Measurements from ENCODE around the gene SEPTIN6.

SEPTIN6 gene
- 218 to 323 (median 276) reads per million in 4 experiments for total RNA-seq

DNA sequence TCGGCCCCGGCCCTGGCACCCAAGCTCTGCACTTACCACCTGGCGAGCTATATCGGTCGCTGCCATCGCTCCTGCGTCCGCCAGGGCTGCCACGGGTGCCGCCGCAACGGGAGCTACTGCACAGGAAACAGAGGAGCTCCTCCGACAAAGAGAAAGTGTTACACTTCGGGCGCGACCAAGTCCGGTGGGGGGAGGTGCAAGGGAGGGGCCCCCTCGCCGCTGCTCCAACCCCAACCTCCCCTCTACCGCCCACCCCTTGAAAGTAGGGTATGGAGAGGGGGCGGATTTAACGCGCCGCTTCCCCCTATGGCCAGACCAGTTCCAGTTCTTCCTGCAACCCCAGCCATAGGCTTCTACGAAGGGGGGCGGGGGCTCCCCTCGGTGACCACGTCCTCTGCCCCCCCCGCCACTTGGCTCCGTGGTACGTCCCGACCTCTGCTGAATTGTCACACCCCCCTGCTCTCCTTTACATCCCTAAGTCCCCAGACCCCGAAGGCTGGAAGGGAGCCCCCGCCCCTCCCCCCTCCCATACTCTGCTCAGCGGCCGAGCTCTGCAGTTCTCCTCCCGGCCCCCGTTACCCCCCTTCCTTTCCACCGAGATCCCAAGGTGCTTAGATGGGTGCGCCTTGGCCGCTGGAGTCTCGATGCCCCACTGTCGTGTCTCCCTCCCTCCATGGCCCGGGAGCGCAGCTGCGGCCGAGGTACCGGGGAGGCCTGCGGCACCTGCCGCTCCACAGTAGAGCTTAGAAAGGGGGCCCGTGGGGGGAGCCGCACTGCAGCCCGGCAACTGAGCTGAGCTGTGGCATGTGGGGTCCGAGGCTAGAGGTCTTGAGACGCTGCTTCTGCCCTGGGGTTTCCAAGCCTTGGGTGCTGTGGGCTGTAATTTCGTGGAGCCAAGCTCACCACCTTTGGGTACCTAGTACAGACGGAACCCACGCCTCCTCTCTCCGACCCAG, at the start of gene SEPTIN6:
Gene SEPTIN6 (minus strand): TSS at position 129 of the 956 bp plus-strand sequence. CDS start 63 bp downstream, at position 66.
- DNase-seq = peak; percentile 82

DNA sequence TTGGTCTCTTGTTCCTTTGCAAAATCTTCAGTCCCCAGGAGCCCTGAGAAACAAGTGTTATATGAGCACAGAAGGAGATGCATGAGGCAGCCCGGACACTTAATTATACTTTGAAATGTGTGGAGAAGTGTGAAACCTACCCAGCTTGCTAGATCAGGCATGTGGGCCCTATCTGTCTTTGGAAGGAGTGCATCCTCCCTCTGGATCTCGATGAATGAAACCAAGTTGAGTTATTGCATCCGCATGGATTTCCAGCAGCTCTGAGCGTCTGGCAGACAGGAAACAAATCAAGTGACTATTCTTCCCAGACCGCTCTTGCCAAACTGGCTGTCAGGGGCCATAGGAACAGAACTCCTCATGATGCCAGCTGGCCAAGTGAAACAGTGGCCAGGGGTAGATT, 45.8 kb upstream of the SEPTIN6 start:
- no peak for DNase-seq

DNA sequence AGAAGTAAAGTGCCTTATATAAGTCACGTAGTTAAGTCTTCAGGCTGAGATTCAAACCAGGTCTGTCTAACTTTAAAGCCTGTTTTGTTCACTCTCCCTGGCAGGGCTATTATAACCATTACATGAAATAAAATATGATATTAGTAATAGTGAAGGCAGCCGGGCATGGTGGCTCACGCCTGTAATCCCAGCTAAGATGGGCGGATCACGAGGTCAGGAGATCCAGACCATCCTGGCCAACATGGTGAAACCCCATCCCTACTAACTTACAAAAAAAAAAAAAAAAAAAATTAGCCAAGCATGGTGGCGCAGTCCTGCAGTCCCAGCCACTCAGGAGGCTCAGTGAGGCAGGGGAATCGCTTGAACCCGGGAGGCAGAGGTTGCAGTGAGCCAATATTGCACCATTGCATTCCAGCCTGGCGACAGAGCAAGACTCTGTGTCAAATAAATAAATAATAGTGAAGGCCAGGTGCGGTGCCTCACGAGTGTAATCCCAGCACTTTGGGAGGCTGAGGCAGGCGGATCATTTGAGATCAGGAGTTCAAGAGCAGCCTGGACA, 43.3 kb upstream of the SEPTIN6 start:
- no peak for DNase-seq

DNA sequence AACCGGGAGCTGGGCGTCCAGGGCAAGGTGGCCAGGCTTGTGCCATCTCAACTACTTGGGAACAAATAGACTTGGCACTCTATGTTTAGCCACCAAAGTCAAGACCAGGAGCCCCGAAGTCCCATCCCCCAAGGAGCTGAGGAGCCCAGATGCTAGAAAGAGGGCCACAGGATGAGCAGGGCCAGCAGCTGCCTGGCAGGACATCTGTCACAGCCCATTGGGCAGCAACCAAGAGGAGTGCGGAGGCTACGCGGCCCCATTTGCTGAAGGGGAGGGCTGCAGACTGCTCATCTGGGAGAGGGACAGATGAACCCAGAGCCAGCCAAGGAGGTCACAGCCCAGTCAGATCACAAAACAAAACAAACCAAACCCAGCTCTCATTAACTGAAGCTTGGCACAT, 42.5 kb upstream of the SEPTIN6 start:
- DNase-seq = no peak

DNA sequence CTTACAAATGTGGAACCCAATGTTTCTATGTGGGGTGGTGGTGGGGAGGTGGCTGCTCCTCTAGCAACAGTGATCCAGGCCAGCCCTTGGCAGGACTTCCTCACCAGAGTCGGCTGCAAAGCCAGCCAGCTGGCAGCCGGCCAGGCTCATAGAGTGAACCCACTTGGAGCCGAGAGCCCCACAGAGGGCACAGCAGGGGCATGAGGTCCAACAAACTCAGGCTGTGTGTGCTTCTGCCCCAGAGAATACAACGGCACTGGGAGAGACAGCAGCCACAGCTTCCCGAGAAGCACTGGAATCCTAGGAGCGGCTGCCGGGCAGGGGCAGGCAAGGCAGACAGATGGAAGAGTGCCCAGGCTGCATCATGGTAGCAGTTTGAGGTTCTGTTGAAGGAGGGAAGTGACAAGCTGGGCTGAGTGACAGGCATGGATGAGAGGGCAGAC, 42.0 kb upstream of the SEPTIN6 start:
- DNase-seq = no peak

DNA sequence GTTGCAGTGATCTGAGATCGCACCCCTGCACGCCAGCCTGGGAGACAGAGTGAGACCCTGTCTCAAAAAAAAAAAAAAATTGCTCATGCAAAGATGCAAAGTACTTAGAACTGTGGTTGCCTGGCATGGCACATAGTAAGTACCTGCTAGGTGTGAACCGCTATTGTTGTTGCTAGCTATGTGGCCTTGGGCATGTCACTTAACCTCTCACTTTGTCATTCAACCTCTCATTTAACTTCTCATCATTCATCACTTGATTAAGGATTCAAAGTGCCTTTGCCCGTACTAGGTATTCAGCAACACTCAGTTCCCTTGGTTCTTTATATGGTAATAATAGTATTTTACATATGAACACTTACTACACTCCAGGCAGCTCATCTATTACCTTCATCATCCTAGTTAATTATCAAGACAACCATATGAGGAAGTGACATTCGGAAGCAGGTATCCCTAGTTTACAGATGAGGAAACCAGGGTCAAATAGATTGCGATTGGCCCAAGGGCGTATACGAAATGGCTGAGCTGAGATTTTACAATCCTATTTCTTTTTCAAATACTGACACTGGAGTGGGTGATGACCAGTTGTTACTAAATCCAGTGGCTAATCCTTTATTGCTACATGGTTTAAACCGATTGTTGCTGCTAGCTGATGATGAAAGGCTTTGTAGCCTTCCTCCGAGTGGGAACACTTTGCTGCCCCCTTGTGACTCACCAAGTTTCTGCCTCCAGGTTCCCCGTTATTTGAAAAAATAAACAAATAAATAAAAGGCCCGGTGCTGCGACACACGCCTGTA, 36.6 kb upstream of the SEPTIN6 start:
- peak; percentile 38 for DNase-seq

DNA sequence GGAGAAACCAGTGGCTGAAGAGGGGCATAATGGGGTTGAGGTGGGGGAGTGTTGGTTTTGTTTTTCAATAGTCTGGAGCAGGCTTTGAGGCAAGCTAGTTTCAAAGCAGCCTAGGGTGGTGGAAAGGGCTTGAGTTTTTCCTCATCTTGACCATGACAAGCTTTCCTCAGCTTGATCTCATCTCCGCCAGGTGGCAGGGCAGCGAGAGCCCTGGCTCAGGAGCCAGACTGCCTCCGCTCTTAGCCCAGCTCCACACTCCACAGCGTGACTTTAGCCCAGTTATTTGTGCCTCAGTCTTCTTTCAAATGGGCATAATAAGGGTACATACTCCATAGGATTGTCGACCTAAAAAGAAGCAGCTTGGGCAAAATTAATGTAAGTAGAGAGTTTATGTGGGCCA, 35.5 kb upstream of the SEPTIN6 start:
- no peak for DNase-seq

DNA sequence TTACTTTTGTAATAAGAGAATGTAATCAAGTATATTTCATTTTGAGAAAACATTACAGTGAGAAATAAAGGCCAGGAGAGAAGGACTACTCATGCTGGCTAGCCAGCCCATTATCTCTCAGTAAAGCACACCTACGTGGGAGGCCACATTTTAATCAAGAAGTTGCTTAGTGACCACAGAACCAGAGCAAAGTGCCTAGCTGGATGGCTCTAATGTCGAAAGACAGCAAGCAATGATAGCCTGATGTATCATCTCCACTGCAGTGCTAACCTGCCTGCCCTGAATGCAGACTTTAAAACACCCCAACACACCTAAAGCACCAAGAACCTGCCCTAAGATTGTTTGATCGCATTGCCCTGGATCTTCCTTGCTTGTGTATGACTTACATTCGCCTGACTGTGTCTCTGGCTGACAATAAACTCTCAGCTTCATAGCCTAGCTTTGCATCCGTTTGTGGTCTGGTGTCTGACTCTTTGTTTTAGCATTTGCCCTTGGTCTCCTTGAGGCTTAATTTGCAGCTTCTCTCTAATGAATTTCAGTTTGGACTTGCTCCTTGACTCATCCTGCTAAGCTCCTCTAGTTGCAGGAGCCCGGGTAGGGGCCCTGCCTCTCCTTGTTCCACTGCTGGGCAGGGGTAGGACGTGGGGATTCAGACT, 34.1 kb upstream of the SEPTIN6 start:
- no peak for DNase-seq

DNA sequence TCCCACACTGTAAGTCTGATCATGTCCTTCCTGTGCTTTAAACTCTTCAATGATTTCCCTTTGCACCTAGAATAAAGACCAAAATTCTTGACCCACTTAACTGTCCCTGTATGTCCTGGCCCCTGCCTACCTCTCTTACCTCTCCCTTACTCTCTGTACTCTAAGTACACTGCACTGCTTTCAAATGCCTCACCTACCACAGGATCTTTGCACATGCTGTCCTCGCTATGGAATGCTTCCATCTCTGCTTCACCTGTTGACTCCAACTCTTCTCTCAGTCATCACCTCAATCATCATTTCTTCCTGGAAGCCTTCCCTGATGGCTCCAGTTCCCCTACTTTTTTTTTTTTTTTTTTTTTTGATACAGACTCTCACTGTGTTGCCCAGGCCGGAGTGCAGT, 29.0 kb upstream of the SEPTIN6 start:
- no peak for DNase-seq

DNA sequence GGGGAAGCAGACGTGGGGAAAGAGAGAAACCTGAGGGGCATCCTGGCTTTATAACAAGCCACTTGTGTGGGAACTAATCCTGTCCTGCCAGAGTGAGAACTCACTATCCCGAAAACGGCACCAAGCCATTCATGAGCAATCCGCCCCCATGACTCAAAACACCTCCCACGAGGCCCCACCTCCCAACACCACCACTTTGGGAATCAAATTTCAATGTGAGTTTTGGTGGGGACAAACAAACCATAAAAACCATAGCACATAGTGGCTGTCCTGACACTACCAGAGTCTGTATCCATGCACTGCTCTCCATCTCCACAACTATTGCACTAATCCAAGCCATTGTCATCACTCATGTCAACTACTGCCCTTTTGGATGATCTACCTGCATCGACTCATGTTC, 28.5 kb upstream of the SEPTIN6 start:
- DNase-seq = no peak

DNA sequence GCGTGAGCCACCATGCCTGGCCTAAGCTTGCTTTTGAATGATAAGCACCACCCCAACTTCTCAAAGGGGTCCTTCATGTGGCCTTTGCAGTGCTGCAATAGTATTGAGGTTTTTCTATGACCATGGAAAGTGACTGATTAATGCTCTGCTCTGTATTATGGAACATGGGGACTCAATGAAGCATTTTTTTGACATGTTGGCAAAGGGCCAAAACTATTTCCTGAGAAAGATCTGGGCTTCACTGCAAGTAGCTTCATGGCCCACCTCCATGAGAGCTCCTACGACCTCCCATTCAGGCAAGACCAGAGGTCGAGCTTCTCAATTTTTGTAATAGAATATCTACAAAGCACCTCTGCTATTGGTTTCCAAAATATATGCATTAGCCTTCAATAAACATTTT, 16.7 kb upstream of the SEPTIN6 start:
- no peak for DNase-seq

DNA sequence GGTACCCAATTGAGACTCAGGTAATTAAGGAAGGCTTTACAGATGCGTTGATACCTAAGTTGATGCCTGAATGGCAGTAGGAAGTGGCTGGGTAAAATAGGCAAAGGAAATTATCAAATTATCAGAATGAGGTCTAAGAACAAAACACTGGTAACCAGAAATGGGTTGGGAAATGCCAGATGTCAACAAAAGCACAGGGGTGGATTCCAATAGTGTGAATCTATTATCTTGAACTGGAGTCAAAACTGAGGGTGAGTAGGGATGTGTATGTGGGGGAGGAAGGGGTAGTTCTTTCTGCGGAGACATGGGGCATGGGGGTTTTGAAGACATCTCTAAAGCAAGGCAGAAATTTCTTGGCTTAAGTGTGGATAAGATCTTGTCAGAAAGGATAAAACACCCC, 16.0 kb upstream of the SEPTIN6 start:
- DNase-seq = no peak

DNA sequence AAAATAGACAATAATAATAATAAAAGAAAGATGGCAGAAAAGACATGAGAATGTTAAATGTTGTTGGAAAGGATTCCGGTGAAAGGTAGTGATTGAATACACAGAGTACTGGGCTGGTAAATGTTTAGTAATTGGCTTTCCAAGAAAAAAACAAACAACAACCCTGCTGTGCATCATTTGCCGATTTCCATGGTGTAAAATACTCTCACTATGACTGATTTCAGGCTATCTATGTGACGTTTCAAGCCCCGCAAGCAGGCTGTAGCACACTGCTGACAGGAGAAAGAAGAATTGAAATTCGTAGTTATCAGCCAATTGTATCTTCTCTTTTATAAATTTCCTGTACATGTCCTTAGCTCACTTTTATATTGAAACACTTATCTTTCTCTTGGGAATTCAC, 13.6 kb upstream of the SEPTIN6 start:
- DNase-seq = no peak

DNA sequence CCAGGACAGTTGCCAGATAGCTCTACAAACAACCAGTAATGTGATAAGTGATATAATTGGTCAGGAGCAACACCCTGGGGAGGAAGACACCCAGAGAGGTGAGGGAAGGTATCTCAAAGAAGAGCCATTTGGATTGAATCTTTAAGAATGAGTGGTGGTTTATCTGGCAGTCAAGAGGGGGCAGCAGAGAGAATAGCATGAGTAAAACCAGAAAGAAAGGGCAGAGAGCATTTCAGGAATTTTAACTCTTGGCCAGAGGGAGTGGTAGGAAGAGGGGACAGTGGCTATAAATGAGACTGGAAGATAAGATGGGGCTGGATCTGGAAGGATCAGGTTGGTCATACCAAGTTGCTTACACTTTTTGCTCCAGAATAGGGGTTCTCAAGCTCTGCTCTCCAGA, 5.9 kb upstream of the SEPTIN6 start:
- DNase-seq = no peak

DNA sequence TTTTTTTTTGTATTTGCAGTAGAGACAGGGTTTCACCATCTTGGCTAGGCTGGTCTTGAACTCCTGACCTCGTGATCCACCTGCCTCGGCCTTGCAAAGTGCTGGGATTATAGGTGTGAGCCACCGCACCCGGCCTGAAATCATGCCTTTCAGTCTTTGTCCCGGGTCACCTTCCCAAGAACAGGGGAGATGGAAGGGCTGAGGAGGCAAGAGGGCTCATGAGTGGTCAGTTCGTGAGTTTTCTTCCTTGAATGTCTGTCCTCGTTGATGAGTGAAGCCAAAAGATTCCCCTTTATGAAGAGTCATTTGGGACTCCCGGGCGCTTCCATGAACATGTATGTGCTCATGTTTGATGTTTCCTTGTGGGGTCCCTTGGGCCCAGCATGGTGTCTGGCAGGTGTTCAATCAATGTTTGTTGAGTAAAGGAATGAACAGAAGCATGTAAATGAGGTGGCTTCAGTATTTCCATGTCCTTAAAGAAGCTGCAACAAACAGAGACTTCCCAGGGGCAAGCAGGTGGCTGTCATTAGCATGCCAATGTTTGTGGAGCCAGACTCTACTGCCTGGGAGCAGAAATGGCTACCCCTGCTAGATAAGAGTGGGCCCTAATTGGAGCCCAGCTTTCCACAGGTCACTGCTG, 3.4 kb upstream of the SEPTIN6 start:
- no peak for DNase-seq

DNA sequence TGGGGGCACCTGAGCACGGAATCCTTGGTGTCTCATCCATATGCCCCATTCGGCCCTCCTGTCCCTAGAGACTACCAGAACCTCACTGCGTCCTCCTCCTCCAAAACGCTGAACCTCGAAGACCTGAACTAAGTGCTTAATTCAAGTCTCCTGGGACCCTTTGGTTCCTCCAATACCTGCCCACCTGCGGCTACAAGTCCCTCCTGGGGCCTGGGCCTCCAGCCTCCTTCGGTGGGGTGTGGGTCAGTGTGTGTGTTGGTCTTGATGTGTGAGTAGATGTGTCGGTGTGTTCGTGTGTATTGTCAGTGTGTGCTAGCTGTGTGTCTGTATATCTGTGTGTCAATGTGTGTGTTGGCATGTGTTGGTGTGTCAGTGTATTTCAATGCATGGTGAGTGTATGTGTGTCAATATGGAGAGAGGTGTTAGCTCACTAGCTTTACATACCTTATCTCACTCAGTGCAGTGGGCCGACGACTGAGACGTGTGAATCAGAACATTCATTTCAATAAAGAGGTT, 2.6 kb upstream of the SEPTIN6 start:
- DNase-seq = no peak

DNA sequence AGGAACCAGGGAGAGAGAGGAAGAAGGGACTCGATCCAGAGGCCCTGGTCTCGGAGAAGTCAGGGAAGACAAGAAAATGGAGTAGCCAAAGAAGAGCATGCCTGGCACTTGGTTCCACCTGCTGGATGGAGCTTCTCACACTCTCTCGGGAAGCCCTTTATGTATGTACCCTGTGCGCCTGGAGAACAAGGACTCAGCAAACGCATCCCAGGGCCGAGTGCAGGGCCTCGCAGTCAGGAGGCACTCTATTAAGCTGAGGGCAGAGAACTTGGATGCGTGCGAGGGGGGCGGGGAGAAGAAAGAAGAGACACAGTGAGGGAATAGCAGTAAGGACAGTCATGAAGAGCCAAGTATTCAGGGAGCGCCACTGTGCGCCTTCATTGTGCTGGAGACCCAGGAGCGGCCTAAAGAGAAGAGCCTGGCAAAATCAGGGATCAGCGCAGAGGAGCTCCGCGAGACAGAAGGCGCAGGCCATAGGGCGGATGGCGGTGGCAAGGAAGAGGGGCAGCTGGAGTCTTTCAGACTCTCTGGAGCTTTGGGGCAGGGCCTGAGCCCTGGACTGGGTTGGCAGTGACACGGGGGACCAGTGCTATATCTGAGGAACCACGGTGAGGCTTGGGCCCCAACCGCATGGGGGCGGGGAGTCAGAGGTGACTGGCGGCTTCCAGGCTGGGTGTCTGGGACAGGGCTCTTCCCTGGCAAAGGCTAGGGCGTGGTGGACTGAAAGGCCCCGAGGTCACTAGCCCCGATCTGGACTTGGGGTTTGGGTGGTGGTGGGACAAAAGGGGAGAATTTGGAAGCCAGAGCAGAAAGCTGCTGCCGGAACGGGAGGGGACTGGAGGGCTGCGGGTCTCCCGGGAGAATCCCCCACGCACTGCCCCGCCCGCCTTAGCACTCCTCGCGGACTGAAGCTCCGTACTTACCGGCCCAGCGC, 1.9 kb upstream of the SEPTIN6 start:
- no peak for DNase-seq

DNA sequence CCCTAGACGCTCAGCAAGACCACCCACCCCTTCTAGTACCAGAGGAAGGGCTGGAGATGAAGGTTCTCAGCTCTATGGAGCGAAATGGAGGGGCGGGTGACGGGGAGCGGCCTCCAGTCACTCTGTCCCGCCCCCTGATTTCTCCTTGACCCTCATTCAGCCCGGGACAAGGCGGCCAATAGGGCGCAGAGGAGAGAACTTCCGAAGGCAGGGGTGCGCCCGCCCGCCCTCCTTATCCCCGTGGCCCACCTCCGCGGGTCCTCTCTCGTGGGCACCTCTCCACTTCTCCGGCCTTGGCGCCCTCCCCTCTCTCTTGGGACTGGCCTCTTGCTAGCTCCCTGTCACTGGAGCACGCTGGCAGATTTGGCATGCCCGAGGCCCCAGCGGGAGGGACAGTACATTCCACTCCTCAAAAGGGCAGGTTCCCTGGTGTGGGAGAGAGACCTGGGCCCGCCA, 1.1 kb upstream of the SEPTIN6 start:
- no peak for DNase-seq

DNA sequence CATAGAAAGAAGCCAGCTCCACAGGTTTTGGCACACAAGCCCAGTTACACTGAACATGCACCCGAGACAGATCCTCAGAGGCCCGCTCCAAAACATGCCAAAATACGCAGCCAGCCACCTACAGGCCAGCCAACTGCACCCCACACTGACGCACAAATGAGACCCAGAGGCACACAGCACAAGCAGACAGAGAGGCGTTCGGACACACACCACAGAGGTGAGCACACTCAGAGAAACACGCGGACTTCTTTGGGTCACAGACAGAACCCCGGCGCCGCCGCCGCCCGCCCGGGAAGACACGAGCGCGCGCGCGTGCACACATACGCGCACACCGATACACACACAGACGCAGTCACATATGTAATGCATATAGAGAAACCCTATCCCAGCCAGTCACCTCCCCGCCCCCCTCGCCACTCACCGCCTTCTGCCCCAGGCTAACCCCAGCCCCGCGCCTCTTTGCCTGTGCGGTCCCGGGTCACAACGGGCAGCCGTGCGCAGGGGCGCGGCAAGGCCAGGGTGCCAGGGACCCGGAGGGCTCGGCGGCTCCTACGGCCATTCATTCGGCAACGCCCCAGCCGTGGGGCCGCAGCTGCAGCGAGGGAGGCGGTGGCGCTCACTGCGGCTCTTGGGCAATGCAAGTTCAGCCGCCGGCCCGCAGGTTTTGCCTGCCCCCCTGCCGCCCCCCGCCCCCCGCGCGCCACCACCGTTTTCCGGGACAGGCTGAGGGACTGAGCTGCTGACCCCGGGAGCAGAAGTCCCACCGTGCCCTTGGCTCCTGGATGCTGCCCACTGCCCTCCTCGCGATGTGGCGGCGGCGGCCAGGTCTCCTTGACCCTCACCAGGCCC, 553 bp downstream of the SEPTIN6 start:
- DNase-seq = peak; percentile 40

All from effector CD8-positive, alpha-beta T cell (primary cell).